B cell (primary cell): ENCODE measurements around the gene CLSTN2. TPM values are rescaled to one million over a fixed set of nuclear protein-coding genes. Genes with fewer than 3 reads are reported as not detected.

Experiments used
- ATAC-seq: fragments of 200-7000 bp; cut with Tn5 transposase; one replicate; pipeline ENCODE4 v1.10.0; 2021; ENCODE audit warnings: low read depth, mild to moderate bottlenecking, moderate number of reproducible peaks, moderate library complexity
- CTCF ChIA-PET: fragments of 350-600 bp; sonication (Branson Sonifier 250); formaldehyde crosslinking; loops from one replicate; lab custom pipeline; 2021; ENCODE audit warnings: antibody characterized with exemption, inconsistent platforms; lab: Charles Lee
- POLR2A ChIA-PET: fragments of 350-600 bp; sonication (Branson Sonifier 250); formaldehyde crosslinking; loops from one replicate; lab custom pipeline; 2021; ENCODE audit warnings: antibody characterized with exemption; lab: Charles Lee
- DNase-seq: peaks from one replicate; pipeline ENCODE4 v3.0.0; 2013
- H2AFZ ChIP-seq: 2 replicates; pipeline ENCODE4 v1.6.1; 2012; ENCODE audit warnings: mild to moderate bottlenecking, low read depth, low read length; ENCODE audit not compliant: insufficient read depth, poor library complexity, severe bottlenecking
- H3K27ac ChIP-seq, 2 donors: 1 replicate in 1 of 2; 2 replicates in 1 of 2; pipeline ENCODE4 v1.5.1; 2012 to 2013; ENCODE audit warnings: low read length in 2 of 2, mild to moderate bottlenecking in 2 of 2, moderate library complexity in 1 of 2
- H3K27me3 ChIP-seq, 4 experiments: fragments of 200-600 bp in 1 of 4; sonication (generic) in 1 of 4; replicated peaks in 1 of 4; 1 replicate in 2 of 4; 2 replicates in 2 of 4; pipeline versions ENCODE4 v1.6.1 to v1.7.0; 2013 to 2016; ENCODE audit warnings: low read length in 3 of 4, mild to moderate bottlenecking in 2 of 4, mixed read lengths in 1 of 4, moderate library complexity in 1 of 4; ENCODE audit not compliant: insufficient read depth in 4 of 4, control insufficient read depth in 3 of 4; ENCODE audit errors: control extremely low read depth in 1 of 4
- H3K36me3 ChIP-seq, 2 experiments: replicated peaks in 1 of 2; 1 replicate in 1 of 2; 2 replicates in 1 of 2; pipeline versions ENCODE4 v1.6.1 to v1.7.1; 2013; ENCODE audit warnings: low read length in 1 of 2; ENCODE audit not compliant: insufficient read depth in 2 of 2, control insufficient read depth in 1 of 2; ENCODE audit errors: control extremely low read depth in 1 of 2, extremely low read depth in 1 of 2
- H3K4me1 ChIP-seq, 2 donors: fragments of 200-600 bp in 1 of 2; sonication (generic) in 1 of 2; 1 replicate in 1 of 2; 2 replicates in 1 of 2; pipeline versions ENCODE4 v1.5.1 to v1.6.1; 2013 to 2017; ENCODE audit warnings: low read length in 2 of 2; ENCODE audit not compliant: control insufficient read depth in 2 of 2, insufficient read depth in 2 of 2
- H3K4me2 ChIP-seq: replicated peaks from 2 replicates; pipeline ENCODE3; 2012; ENCODE audit warnings: mild to moderate bottlenecking, low read depth, low read length; ENCODE audit not compliant: poor library complexity, severe bottlenecking
- H3K4me3 ChIP-seq, 5 experiments: fragments of 200-600 bp in 1 of 5; sonication (generic) in 1 of 5; 1 replicate in 3 of 5; 2 replicates in 2 of 5; pipeline versions ENCODE4 v1.5.1 to v1.7.0; 2011 to 2016; ENCODE audit warnings: low read length in 4 of 5, mild to moderate bottlenecking in 4 of 5, low read depth in 2 of 5, control low read depth in 1 of 5, moderate library complexity in 1 of 5; ENCODE audit not compliant: insufficient read depth in 1 of 5; ENCODE audit errors: control extremely low read depth in 1 of 5, extremely low read depth in 1 of 5
- H3K79me2 ChIP-seq: fragments of 200-600 bp; sonication (generic); one replicate; pipeline ENCODE4 v1.6.0; 2016; ENCODE audit warnings: low read length; ENCODE audit not compliant: control insufficient read depth, insufficient read depth
- H3K9ac ChIP-seq: fragments of 200-600 bp; sonication (generic); 2 replicates; pipeline ENCODE4 v1.6.1; 2017; ENCODE audit warnings: mild to moderate bottlenecking, low read length, moderate library complexity
- H3K9me3 ChIP-seq, 3 donors: one replicate each; pipeline versions ENCODE4 v1.6.1 to v1.7.1; 2013; ENCODE audit warnings: low read length in 2 of 3; ENCODE audit not compliant: control insufficient read depth in 2 of 3, insufficient read depth in 1 of 3; ENCODE audit errors: control extremely low read depth in 1 of 3
- H4K20me1 ChIP-seq: 2 replicates; pipeline ENCODE4 v1.6.0; 2012; ENCODE audit warnings: mild to moderate bottlenecking, low read length; ENCODE audit not compliant: insufficient read depth, control insufficient read depth, poor library complexity, severe bottlenecking
- H3K27ac Mint-ChIP-seq: one replicate; pipeline ENCODE4 v1.8.0; 2021; ENCODE audit warnings: mixed read lengths
- H3K27me3 Mint-ChIP-seq: one replicate; pipeline ENCODE4 v1.8.0; 2021; ENCODE audit warnings: mixed read lengths
- H3K4me1 Mint-ChIP-seq: one replicate; pipeline ENCODE4 v1.8.0; 2021; ENCODE audit warnings: mixed read lengths
- H3K4me3 Mint-ChIP-seq: one replicate; pipeline ENCODE4 v1.8.0; 2021; ENCODE audit warnings: mixed read lengths
- H3K9me3 Mint-ChIP-seq: one replicate; pipeline ENCODE4 v1.8.0; 2022; ENCODE audit warnings: mixed read lengths; ENCODE audit not compliant: insufficient read depth
- CTCF ChIP-seq: fragments of 200-600 bp; IDR thresholded peaks from one replicate; pipeline ENCODE4 v1.8.0; 2022; ENCODE audit warnings: antibody characterized with exemption, mild to moderate bottlenecking
- EZH2 ChIP-seq: IDR thresholded peaks from 2 replicates; pipeline ENCODE4 v1.6.1; 2012; ENCODE audit warnings: borderline replicate concordance, low read depth, mild to moderate bottlenecking, moderate library complexity, low read length; ENCODE audit not compliant: insufficient read depth, poor library complexity, severe bottlenecking
- WGBS: methylation state at CpG from one replicate; pipeline ENCODE4 v1.1.5; 2013; ENCODE audit warnings: missing lambda C conversion rate; ENCODE audit not compliant: insufficient coverage; 5-methylcytosine and 5-hydroxymethylcytosine counted together
- intact Hi-C: fragments of 100-400 bp; cut with micrococcal nuclease; formaldehyde crosslinking; loops from one replicate; pipeline ENCODE4 v1.10.0; 2022
- polyA plus RNA-seq: library from polyadenylated mRNA; depleted of rRNA; stranded (reverse); fragments of >200 nt; gene quantifications from 2 replicates; pipeline ENCODE4 v1.2.3, GENCODE V29; 2012
- total RNA-seq, 2 donors: library from RNA; stranded (reverse); fragments of 120-200 nt in 1 of 2; gene quantifications; 1 replicate in 1 of 2; 2 replicates in 1 of 2; pipeline versions ENCODE4 v1.2.3 to v1.2.4, GENCODE V29; 2013 to 2022

The CLSTN2 gene
- total and polyA plus RNA-seq, 2 donors (not counting 1 experiment from before 2014, with no cell fraction given), result not detected

DNA sequence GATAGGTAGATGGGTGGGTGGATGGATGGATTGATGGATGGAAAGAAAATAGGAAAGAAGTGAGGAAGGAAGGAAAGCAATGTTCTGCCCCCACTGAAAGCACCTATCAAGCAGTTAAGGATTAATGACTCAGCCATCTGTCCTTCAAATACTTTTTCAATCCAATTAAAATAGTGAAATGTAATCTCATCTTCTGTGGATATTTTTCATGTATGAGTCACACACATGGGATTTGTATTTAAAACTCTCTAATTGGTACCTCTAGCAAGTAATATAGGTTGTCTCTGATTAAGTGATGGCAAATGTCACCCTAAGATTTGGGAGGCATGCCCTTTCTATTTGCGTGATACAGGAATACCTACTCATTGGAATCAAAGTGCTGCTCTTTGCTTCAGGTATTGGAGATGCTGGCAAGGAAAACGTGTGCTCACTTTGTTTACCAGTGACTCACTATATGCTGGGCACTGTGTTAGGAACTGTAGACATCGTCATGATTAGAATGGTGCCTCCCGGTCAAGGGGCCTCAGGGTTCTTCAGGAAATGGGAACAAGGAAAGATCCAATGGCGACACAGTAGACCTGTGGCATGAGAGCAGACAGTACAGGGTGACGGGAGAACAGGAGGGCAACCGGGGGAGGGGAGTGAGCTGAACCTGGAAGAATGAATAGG is 230.1 kb downstream of the CLSTN2 start:
- CTCF ChIA-PET, result no interaction called here
- Mint-ChIP-seq H3K4me1 (no peaks in the 10 kb centered on the region), H3K27ac (no peak overlapping the region), H3K9me3 (no peaks in the 10 kb centered on the region), H3K4me3 (no peak overlapping the region), H3K27me3 (peaks cover 4% of the 10 kb centered on the region)
- H3K9ac ChIP-seq, result no peak overlapping the region
- H2AFZ ChIP-seq, result no peak overlapping the region
- H3K4me3 ChIP-seq, result no peak overlapping the region
- ATAC-seq, result no peak
- no peaks in the 10 kb centered on the region for H4K20me1 ChIP-seq
- DNase-seq, result no peak
- no peaks in the 10 kb centered on the region for H3K27me3 ChIP-seq
- H3K79me2 ChIP-seq, result no peaks in the 10 kb centered on the region
- POLR2A ChIA-PET, result no interaction called here
- intact Hi-C loops, result no loop called here
- H3K4me1 ChIP-seq, result no peaks in the 10 kb centered on the region
- H3K9me3 ChIP-seq, result no peaks in the 10 kb centered on the region
- WGBS, result 93% methylated on average over 7 of the region's 7 CpGs
- no peak overlapping the region for H3K27ac ChIP-seq
- no peak overlapping the region for H3K4me2 ChIP-seq
- H3K36me3 ChIP-seq, result no peaks in the 10 kb centered on the region
- no peak for TF ChIP-seq CTCF

- no peaks in the 10 kb centered on the region for H3K4me1 ChIP-seq
- ATAC-seq, result no peak
- POLR2A ChIA-PET, result no interaction called here
These were observed 230.8 kb downstream of the CLSTN2 start for GRCh38 chr3:140165781-140166180.

More at GRCh38 chr3:140165781-140166180, 230.8 kb downstream of the CLSTN2 start:
- intact Hi-C loops, result no loop called here
- no peak overlapping the region for H3K9ac ChIP-seq
- H4K20me1 ChIP-seq, result no peaks in the 10 kb centered on the region
- Mint-ChIP-seq H3K4me1 (no peaks in the 10 kb centered on the region), H3K4me3 (no peak overlapping the region), H3K27ac (no peak overlapping the region), H3K27me3 (peaks cover 7% of the 10 kb centered on the region), H3K9me3 (no peaks in the 10 kb centered on the region)
- H3K27me3 ChIP-seq, result no peaks in the 10 kb centered on the region
- CTCF ChIA-PET, result no interaction called here
- no peak overlapping the region for H3K4me3 ChIP-seq
- no peak overlapping the region for H3K27ac ChIP-seq
- no peaks in the 10 kb centered on the region for H3K79me2 ChIP-seq
- no peaks in the 10 kb centered on the region for H3K9me3 ChIP-seq
- no peak overlapping the region for H2AFZ ChIP-seq
- DNase-seq, result no peak
- no peak overlapping the region for H3K4me2 ChIP-seq
- TF ChIP-seq CTCF (no peak), EZH2 (no peak)
- H3K36me3 ChIP-seq, result no peaks in the 10 kb centered on the region
